SK-N-DZ (cell line): Measurements from ENCODE around the gene KLC4.
"Not testable (repeated sequence)": the region's sequence is repeated elsewhere in the genome, so short reads cannot be mapped to it uniquely, and the experiment has no call there.

Source experiments
- DNase-seq: peaks from one replicate; pipeline ENCODE4 v3.0.0-alpha.2; 2015; ENCODE audit warnings: low spot score

KLC4 gene

GRCh38 chr6:43035495-43036194, 23.8 kb upstream of the KLC4 start:
- no peak for DNase-seq

- DNase-seq, result no peak
Observed at GRCh38 chr6:43036712-43037111, 22.7 kb upstream of the KLC4 start.

GRCh38 chr6:43037197-43037596, 22.2 kb upstream of the KLC4 start:
- no peak for DNase-seq

DNA sequence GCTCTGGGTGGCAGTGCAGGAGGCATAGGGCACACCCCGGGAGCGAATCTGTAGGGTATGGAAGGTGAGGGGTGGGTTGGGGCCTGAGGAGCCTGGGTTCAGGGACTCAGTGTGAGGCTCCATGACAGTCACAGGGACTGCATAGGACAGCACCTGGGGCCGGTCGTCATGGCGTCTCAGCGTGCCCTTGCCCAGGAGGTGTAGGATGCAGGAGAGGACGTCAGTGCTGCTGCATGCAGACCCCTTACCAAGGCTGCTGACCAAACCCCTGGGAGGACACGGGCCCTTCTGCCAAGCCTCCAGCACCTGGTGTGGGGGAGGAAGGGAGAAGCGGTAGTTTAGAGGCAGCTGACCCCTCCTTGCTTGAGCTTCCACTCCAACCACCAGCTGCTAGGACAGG, 21.7 kb upstream of the KLC4 start:
- no peak for DNase-seq

- no peak for DNase-seq
Observed at GRCh38 chr6:43038727-43039126, 20.7 kb upstream of the KLC4 start.

- DNase-seq, result no peak
Observed at GRCh38 chr6:43040542-43041257, 18.7 kb upstream of the KLC4 start.

DNA sequence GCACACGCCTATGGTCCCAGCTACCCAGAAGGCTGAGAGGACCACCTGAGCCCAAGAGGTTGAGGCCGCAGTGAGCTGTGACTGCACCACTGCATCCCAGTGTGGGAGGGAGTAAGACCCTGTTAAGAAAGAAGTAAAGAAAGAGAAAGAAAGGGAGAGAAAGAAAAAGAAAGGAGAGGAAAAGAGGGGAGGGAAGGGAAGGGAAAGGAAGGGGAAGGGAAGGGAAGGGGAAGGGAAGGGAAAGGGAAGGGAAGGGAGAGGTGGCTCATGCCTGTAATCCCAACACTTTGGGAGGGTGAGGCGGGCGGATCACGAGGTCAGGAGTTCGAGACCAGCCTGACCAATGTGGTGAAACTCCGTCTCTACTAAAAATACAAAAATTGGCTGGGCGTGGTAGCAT, 18.0 kb upstream of the KLC4 start:
- not testable (repeated sequence) for DNase-seq

DNA sequence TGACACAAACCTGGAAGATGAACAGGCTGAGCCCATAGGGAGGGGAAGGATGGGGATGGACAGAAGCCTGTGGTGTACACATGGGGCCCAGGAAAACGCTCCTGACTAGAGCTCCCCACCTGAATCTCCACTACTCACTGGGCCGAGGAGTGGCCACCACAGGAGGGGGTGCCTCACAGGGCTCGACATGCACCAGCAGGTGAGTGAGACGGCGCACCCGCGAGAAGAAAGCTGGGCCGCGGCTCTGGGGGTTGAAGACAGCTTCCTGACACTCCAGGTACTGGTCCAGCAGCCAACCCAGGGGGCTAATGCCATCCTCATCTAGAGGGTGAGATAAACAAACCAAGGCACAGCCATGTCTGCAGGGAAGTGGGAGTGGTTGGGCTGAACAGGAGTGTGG, 16.1 kb upstream of the KLC4 start:
- DNase-seq, result no peak

- DNase-seq, result no peak
Observed at GRCh38 chr6:43045371-43045930, 14.0 kb upstream of the KLC4 start.

DNA sequence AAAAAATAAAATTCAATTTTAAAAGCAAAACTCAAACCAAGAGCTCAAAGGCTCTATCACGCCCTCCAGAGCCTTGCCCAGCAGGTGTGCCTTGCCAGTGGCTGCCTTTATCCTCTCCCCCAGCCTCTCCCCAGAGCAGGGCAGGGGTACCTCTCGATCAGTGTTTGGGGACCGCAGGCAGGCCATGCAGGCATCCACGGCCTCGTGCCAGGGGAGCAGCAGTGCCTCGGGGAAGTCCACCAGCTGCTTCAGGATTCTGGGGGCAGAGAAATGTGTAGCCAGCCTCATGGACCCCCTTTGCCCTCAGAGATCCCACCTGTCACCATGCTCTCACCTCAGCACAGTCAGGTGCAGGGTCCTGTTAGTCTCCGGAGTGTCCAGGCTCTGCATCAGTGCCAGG, 11.4 kb upstream of the KLC4 start:
- no peak for DNase-seq

GRCh38 chr6:43050981-43051380, 8.4 kb upstream of the KLC4 start:
- no peak for DNase-seq

DNA sequence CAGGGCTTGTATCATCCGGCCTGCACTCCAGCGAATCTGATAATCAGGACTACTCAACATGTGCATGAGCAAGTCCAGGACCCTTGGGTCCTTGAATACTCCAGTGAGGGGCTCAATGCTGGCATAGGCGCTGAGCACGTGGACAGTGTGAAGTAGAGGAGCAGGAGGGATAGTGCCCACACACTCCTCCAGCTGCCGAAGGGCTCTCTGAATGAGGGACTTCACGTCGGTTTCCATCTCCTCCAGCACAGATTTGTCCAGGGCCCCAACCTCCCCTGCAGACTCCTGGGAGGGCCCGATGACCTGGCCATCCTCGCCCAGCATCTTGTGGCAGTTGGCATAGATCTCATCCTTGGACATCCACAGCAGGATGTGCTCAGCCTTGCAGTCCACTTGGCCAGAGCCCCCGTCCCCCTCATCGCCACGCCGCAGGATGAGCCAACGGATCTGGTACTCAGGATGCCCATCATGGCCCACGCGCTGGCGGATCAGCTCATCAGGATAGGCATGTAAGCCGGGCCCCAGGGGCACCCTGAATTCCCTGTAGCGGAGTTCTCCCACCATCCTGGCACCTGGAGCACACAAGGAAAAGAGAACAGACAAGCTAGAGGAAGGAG, 7.1 kb upstream of the KLC4 start:
- no peak for DNase-seq

DNA sequence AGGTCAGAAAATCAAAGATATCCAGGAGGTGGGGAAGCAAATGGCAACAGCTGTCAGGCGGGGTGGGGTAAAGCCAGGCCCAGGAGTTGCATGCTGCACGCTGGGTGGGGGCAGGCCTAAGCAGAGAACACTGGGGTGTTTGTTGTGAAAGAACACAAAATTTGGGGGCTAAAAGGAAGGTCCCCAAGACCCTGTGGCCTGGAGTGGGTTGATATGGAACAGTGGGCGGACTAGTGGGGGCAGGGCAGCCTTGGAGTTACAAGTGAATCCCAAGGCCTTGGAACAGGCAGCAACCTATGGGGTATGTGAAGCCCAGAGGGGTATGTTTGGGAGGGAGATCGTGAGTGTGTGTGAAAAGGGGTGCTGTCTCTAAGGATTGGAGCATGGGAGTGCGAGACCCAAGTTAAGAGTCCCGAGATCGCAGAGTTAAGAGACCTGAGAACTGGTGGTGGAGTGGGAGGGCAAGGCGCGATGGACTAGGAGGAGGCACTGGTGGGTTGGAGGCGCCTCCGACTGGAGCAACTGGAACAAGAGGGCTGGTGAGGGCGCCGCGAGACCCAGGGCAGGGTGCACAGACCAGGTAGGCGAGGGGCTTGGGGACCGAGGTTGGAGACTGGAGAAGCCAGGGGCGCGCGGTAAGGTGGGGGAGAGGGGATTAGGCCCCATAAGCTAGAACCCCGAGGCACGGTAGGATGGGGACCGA, 6.4 kb upstream of the KLC4 start:
- peak; percentile 22 for DNase-seq

DNA sequence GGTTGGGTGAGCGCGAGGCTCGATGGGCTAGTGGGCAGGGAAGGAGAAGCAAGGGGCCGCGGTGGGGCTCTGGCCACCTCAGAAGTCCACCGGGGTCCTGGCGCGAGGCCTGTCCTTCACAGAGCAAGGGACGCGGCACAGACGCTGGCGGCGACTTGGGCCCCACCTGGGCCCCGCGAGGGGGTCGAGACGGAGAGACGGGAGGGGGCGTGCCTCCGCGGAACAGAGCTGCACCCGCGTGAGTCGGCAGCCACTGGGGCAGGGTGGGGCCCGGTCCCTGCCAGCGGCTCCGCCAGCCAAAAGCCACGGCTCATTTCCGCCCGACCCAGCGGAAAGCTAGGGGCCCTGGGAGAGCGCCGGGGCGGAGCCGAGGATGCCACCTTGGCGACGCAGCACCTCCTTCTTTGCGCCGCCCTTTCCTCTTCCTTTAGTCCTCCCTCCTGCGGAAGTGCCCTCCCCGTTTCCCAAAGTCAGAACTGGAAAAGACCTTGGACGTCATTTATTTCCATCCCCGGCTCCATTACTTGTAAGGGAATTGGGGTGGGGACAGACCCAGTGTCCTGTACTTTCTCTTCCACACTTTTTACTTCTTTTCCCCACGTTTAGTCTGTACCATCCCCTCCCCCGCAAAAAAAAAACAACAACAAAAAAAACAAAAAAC, 5.8 kb upstream of the KLC4 start, which contains the start of gene CUL7:
Gene CUL7, minus strand, starts transcription at position 307 of the 661 bp plus-strand sequence. CDS start 1,063 bp downstream, outside the sequence.
- peak; percentile 93 for DNase-seq

DNA sequence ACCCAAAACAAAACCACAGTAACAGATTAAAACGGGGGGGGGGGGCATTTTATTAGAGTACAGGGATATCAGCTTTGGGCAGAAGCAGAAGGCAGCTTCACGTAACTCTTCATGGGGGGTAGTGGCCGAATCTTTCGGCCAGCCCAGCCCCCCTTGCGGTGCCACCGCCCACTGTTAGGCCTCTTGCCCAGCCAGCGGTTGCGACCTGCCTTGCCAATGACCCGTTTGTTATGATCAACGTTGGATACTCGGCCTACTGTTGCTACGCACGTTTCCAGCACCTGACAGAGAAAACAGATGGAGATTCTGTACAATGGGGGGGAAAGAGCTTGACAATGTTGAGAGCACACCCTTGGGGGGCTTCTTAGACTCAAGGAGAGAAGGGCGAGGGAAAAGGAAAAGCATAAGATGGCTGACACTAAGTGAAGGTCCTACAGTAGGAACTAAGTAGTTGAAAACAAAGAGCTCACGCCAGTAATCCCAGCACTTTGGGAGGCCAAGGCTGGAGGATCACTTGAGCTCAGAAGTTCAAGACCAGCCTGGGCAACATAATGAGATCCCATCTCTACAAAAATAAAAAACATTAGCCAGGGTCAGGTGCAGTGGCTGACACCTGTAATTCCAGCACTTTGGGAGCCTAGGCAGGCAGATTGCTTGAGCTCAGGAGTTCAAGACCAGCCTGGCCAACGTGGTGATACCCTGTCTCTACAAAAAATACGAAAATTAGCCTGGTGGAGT, 5.1 kb upstream of the KLC4 start:
- no peak for DNase-seq

DNA sequence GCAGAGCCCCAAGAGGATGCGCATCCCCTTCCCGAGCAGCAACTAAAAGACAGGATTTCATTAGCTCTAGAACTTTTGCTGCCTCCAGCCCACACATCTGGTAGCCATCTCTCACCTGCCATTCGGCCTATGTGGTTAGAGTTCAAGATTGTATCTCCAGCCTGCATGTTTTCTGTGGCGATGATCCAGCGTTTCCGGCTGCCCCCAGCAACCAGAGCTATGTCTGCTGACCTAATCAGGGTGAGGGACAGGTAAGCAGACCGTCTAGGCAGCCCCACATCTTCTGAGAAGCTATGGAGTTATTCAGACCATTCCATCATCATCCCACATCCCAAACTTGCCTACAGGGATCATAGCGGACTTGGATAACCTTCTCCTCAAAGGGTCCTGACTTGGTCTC, 3.5 kb upstream of the KLC4 start:
- no peak for DNase-seq

GRCh38 chr6:43058531-43058930, 900 bp upstream of the KLC4 start:
- DNase-seq, result no peak

GRCh38 chr6:43060034-43060754, 763 bp downstream of the KLC4 start:
- DNase-seq, result peak; percentile 29

DNA sequence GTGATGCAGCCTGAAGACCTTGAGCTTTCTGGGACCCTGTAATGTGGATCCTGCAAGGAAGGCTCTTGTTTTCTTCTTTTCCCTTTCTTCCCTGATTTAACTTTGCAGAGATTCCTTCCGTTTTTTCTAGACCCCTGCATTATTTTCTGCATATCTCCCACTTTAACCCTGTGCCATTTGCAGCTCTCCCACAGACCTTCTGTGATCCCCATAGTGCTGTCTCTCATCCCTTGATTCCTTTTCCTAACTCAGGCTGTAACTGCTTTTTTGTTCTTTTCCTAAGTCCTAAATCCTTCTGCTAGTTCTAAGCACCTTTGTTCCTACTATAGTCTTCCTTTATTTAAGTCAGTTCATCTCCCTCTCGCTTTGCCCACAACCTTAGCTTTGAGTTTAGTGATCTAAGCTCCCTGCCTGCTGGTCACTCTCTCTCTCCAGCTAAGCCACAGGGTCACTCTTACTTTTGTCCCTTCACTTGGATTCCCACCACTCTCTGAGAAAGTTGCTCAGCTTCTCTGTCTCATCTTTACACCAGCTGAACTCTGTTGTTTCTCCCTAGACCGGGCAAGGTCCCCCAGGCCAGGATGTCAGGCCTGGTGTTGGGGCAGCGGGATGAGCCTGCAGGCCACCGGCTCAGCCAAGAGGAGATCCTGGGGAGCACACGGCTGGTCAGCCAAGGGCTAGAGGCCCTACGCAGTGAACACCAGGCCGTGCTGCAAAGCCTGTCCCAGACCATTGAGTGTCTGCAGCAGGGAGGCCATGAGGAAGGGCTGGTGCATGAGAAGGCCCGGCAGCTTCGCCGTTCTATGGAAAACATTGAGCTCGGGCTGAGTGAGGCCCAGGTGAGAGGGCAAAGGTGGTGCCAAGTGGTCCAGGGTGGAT, 1.6 kb downstream of the KLC4 start:
- DNase-seq, result no peak
